ENCODE results near the gene SMIM23.

DNA sequence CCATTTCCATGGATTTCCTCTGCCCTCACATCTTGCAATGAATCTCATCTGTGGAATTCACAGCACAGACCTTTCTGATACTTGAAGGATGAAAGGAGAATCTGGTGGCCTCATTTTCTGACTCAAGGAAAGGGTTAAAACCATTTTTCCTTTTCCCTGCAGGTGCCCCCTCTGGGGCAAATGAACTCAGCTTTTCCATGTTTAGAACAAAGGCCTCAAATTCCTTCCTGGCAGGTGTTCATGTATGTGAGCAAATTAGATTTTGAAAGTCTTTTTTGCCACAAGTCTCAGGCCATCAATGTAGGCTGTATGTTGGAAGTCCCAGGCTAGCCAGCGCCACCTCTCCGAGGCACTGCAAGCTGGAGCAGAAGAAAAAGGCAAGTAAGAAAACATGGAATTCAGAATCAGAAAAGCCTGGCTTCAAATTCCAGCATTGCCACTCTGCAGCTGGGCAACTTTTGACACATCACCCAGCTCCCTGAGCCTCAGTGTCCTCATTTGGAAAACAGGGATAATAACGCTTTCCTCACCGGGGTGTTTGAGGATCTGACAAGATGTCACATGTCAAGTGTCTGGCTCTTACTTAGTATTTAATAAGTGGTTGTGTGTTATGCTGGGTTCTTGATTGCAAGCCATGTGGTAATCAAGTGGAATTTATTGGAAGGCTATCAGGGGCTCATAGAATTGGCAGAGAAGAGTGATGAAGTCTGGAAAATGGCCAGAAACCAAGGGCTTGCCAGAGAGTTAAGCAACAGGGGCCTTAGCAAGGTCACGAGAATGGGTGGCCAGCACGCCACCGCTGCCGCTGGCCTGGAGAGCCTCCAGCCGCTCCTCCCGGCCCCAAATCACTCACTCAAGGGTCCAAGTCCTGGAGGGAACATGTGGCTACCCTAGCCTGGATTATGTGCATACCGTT is 48.4 kb upstream of the SMIM23 start:
- TF ChIP-seq, protein P1, sequence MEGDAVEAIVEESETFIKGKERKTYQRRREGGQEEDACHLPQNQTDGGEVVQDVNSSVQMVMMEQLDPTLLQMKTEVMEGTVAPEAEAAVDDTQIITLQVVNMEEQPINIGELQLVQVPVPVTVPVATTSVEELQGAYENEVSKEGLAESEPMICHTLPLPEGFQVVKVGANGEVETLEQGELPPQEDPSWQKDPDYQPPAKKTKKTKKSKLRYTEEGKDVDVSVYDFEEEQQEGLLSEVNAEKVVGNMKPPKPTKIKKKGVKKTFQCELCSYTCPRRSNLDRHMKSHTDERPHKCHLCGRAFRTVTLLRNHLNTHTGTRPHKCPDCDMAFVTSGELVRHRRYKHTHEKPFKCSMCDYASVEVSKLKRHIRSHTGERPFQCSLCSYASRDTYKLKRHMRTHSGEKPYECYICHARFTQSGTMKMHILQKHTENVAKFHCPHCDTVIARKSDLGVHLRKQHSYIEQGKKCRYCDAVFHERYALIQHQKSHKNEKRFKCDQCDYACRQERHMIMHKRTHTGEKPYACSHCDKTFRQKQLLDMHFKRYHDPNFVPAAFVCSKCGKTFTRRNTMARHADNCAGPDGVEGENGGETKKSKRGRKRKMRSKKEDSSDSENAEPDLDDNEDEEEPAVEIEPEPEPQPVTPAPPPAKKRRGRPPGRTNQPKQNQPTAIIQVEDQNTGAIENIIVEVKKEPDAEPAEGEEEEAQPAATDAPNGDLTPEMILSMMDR (conservative IDR thresholded peaks at IDR 0.05 in 1 of 2, IDR thresholded peaks at IDR 0.05 in 1 of 2; ENCODE audit: low read depth in 1 of 2, low read length in 2 of 2) = no peak
- TF ChIP-seq EZH2 (IDR thresholded peaks at IDR 0.05; ENCODE audit: low read length, missing control alignments) = no peak

Data from fibroblast of lung (primary cell).